Adrenal gland (tissue), 12 donors: ENCODE measurements around the gene ARHGAP22. TPM values are rescaled to one million over a fixed set of nuclear protein-coding genes. Genes with fewer than 3 reads are reported as not detected.
A peak's percentile ranks its signal among the peaks of the same experiment; 100 is the strongest.

Experiments used
- DNase-seq, 7 donors: peaks; one replicate each; pipeline ENCODE4 v3.0.0-alpha.2; 2019 to 2020
- H3K27ac ChIP-seq, 5 donors: fragments of 200-600 bp; sonication (generic) in 4 of 5; 1 replicate in 3 of 5; 2 replicates in 2 of 5; pipeline versions ENCODE4 v1.5.1 to v1.8.0; 2016 to 2020; ENCODE audit warnings: mild to moderate bottlenecking in 1 of 5
- H3K27me3 ChIP-seq: fragments of 200-600 bp; 2 replicates; pipeline ENCODE4 v1.8.0; 2021
- H3K36me3 ChIP-seq, 2 donors: fragments of 200-600 bp; replicated peaks in 1 of 2; 1 replicate in 1 of 2; 2 replicates in 1 of 2; pipeline versions ENCODE4 v1.5.1 to v1.8.0; 2018 to 2022
- H3K4me1 ChIP-seq, 2 donors: fragments of 200-600 bp; replicated peaks in 1 of 2; 1 replicate in 1 of 2; 2 replicates in 1 of 2; pipeline versions ENCODE4 v1.5.1 to v1.8.0; 2018 to 2021
- H3K4me3 ChIP-seq, 4 donors: fragments of 200-600 bp; sonication (generic) in 3 of 4; one replicate each; pipeline ENCODE4 v1.5.1; 2016 to 2018
- H3K9me3 ChIP-seq, 3 donors: fragments of 200-600 bp; sonication (generic) in 1 of 3; replicated peaks in 1 of 3; 1 replicate in 2 of 3; 2 replicates in 1 of 3; pipeline versions ENCODE4 v1.5.1 to v1.8.0; 2016 to 2021
- CTCF ChIP-seq, 6 experiments: fragments of 450-650 bp in 4 of 6; fragments of 200-600 bp in 2 of 6; sonication (generic) in 1 of 6; IDR thresholded peaks; 1 replicate in 5 of 6; 2 replicates in 1 of 6; pipeline versions ENCODE4 v1.5.1 to v1.8.0; 2016 to 2021; ENCODE audit warnings: antibody characterized with exemption in 6 of 6, mild to moderate bottlenecking in 2 of 6, moderate library complexity in 1 of 6
- POLR2A ChIP-seq, 2 donors: fragments of 450-650 bp; IDR thresholded peaks; one replicate each; pipeline ENCODE4 v1.6.1; 2017; ENCODE audit warnings: antibody characterized with exemption in 2 of 2, mild to moderate bottlenecking in 2 of 2, moderate library complexity in 1 of 2
- WGBS, 4 donors: extraction: QIAGEN DNeasy Blood & Tissue Kit in 2 of 4; methylation state at CpG; one replicate each; pipeline versions ENCODE4 v1.1.5 to v1.1.7; 2013 to 2017; 5-methylcytosine and 5-hydroxymethylcytosine counted together
- intact Hi-C, 2 donors: fragments of 100-400 bp; cut with DNase I; formaldehyde crosslinking; loops; one replicate each; pipeline versions ENCODE4 v1.14.1 to v1.15.0; 2022 to 2023
- polyA plus RNA-seq, 3 donors: library from polyadenylated mRNA; stranded (reverse); fragments of 200-250 nt in 2 of 3; fragments of 350-450 nt in 1 of 3; fragmentation: Illumina TruSeq in 1 of 3; extraction: RNeasy Lipid Tissue Mini Kit (QIAGEN cat#74804) in 1 of 3; gene quantifications; one replicate each; pipeline ENCODE4 v1.2.3, GENCODE V29; 2013 to 2014
- total RNA-seq, 9 donors: library from RNA; depleted of rRNA in 4 of 9; stranded (reverse); fragments of >200 nt in 4 of 9; fragments of 120-200 nt in 1 of 9; fragmentation: NEBNext Ultra II Directional in 1 of 9; extraction: Animal tissue kit (Norgen Biotek cat#: 25700) in 1 of 9; gene quantifications; one replicate each; pipeline versions ENCODE4 v1.1.0 to v1.2.4, GENCODE V29; 2013 to 2023
- donor health status: healthy with polysubstance abuse.
- donor health status: Bipolar disorder and iron deficiency.
- donor health status: DM: yes; HTN: yes; CAD: no.
- donor health status: DM: no; HTN: no; CAD: no.
- donor health status: DM: no; HTN: no; CAD: no.
- donor health status: DM: yes; HTN: yes; CAD: no.

ARHGAP22 gene
- total and polyA plus RNA-seq, 12 donors, result 0.91 to 11.6 (median 4.6) TPM

DNA sequence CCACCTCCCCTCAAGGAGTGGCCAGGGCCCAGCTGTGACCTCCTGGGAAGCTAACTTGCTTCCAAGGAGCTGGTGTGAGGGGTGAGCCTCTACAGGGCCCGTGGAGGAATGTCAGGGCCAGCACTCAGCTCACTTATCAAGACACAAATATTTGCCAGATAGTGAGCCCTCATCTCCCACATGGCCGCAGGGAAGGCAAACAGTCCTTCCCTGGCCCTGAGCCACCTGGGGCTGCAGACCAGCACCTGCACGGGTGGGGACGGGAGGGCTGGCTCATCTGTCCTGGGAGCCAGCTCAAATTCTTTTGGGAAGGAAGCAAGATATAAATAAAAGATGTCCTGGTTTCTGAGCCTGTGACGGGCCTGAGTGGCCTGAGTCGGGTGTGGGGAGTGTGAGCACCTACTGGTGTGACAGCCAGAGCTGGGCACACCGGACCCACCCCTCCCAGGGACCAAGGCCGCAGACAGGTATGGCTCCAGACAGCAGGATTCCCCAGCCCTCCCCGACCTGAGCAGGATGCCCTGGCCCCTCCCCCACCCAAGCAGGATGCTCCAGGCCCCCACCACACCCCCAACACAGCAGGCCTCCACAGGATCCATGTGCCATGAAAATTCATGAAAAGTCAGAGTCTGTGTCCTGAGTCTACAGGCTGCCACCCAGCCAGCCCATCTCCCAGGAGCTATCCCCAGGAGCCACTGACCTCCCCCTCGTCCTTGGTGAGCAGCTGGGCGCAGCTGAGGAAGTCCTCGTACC is 150.4 kb downstream of the ARHGAP22 start:
- DNase-seq, result peak in 1 of 7 donors; percentile 30
- H3K36me3 ChIP-seq, result no peaks in the 10 kb centered on the region
- no peak overlapping the region for H3K27ac ChIP-seq
- no peak overlapping the region for H3K4me3 ChIP-seq
- intact Hi-C loops, result no loop called here
- H3K27me3 ChIP-seq, result no peaks in the 10 kb centered on the region
- TF ChIP-seq POLR2A (IDR thresholded peaks at IDR 0.05) (no peak), CTCF (IDR thresholded peaks at IDR 0.05) (no peak)
- H3K4me1 ChIP-seq, result no peaks in the 10 kb centered on the region
- no peaks in the 10 kb centered on the region for H3K9me3 ChIP-seq
- 66 to 77% (median 73%) methylated on average over 7 to 12 of the region's 12 CpGs for WGBS, 4 donors

GRCh38 chr10:48453451-48454301 is 151.2 kb downstream of the ARHGAP22 start:
- no peak overlapping the region for H3K4me3 ChIP-seq
- TF ChIP-seq POLR2A (IDR thresholded peaks at IDR 0.05) (no peak), CTCF (IDR thresholded peaks at IDR 0.05) (no peak)
- WGBS, 4 donors, result 87 to 95% (median 92%) methylated on average over 15 to 19 of the region's 19 CpGs
- H3K4me1 ChIP-seq, result no peaks in the 10 kb centered on the region
- H3K9me3 ChIP-seq, result no peaks in the 10 kb centered on the region
- intact Hi-C loops, result no loop called here
- no peaks in the 10 kb centered on the region for H3K27me3 ChIP-seq
- DNase-seq, result peak in 1 of 7 donors; percentile 15
- no peak overlapping the region for H3K27ac ChIP-seq
- H3K36me3 ChIP-seq, result no peaks in the 10 kb centered on the region

DNA sequence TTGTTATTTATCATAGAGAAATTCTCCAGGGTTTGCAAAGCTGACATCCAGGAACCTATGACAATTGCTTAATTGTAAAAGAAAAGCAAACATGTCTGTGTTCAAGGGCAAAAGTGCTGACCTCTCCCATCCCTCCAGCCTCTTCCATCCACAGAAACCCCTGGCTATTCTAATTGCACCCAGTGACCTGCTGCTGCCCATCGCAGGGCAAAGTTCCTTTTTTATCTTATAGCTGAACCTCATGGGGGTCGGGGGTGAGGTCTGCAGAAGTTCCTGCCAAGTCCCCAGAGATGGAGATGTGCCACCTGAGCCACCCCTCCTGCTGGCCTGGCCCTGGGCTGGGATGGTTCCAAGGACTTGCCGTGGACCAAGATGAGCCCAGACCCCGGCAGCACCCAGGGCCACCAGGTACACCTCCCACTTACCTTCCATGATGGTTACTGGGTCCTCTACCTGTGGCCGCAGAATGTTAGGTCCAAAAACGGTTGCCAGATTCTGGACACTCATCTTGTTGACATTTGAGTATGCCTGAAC is 151.9 kb downstream of the ARHGAP22 start:
- no peaks in the 10 kb centered on the region for H3K36me3 ChIP-seq
- 84 to 96% (median 87%) methylated on average over 2 to 6 of the region's 6 CpGs for WGBS, 4 donors
- H3K4me1 ChIP-seq, result no peaks in the 10 kb centered on the region
- TF ChIP-seq CTCF (IDR thresholded peaks at IDR 0.05) (no peak), POLR2A (IDR thresholded peaks at IDR 0.05) (no peak)
- H3K27ac ChIP-seq, result no peak overlapping the region
- no peaks in the 10 kb centered on the region for H3K27me3 ChIP-seq
- no peak overlapping the region for H3K4me3 ChIP-seq
- no peak for DNase-seq
- H3K9me3 ChIP-seq, result no peaks in the 10 kb centered on the region
- intact Hi-C loops, result no loop called here
